Heart left ventricle (tissue), 16 donors: ENCODE results near the gene RAB6B. TPM values are rescaled to one million over a fixed set of nuclear protein-coding genes. Genes with fewer than 3 reads are reported as not detected.
A peak's percentile ranks its signal among the peaks of the same experiment; 100 is the strongest.

Experiments
- ATAC-seq, 4 donors: fragments of 200-7000 bp; cut with Tn5 transposase; one replicate each; pipeline ENCODE4 v1.9.1; 2020 to 2022; ENCODE audit warnings: moderate library complexity in 4 of 4, mild to moderate bottlenecking in 3 of 4, moderate number of reproducible peaks in 1 of 4
- DNase-seq, 5 donors: peaks; one replicate each; pipeline ENCODE4 v3.0.0-alpha.2; 2020
- H3K27ac ChIP-seq, 12 donors: fragments of 200-600 bp; sonication (generic) in 4 of 12; one replicate each; pipeline versions ENCODE4 v1.5.0 to v1.8.0; 2016 to 2022; ENCODE audit warnings: mild to moderate bottlenecking in 2 of 12
- H3K27me3 ChIP-seq, 9 donors: fragments of 200-600 bp; sonication (generic) in 2 of 9; one replicate each; pipeline versions ENCODE4 v1.5.1 to v1.8.0; 2016 to 2022; ENCODE audit warnings: mild to moderate bottlenecking in 3 of 9
- H3K36me3 ChIP-seq, 9 donors: fragments of 200-600 bp; sonication (generic) in 2 of 9; one replicate each; pipeline versions ENCODE4 v1.5.0 to v1.8.0; 2018 to 2022; ENCODE audit warnings: mild to moderate bottlenecking in 2 of 9
- H3K4me1 ChIP-seq, 12 donors: fragments of 200-600 bp; sonication (generic) in 4 of 12; one replicate each; pipeline versions ENCODE4 v1.5.0 to v1.8.0; 2016 to 2022; ENCODE audit warnings: mild to moderate bottlenecking in 3 of 12
- H3K4me3 ChIP-seq, 12 donors: fragments of 200-600 bp; sonication (generic) in 4 of 12; one replicate each; pipeline versions ENCODE4 v1.5.0 to v1.8.0; 2017 to 2022; ENCODE audit warnings: mild to moderate bottlenecking in 9 of 12, moderate library complexity in 4 of 12
- H3K9me3 ChIP-seq, 12 donors: fragments of 200-600 bp; sonication (generic) in 4 of 12; one replicate each; pipeline versions ENCODE4 v1.5.0 to v1.8.0; 2016 to 2022; ENCODE audit warnings: mild to moderate bottlenecking in 1 of 12
- CTCF ChIP-seq, 12 donors: fragments of 200-600 bp; sonication (generic) in 4 of 12; IDR thresholded peaks; one replicate each; pipeline versions ENCODE4 v1.5.0 to v1.8.0; 2018 to 2022; ENCODE audit warnings: antibody characterized with exemption in 12 of 12, mild to moderate bottlenecking in 5 of 12
- POLR2A ChIP-seq, 2 donors: fragments of 450-650 bp; IDR thresholded peaks; one replicate each; pipeline ENCODE4 v1.6.1; 2017; ENCODE audit warnings: antibody characterized with exemption in 2 of 2, mild to moderate bottlenecking in 2 of 2, moderate library complexity in 2 of 2
- WGBS, 4 donors: extraction: QIAGEN DNeasy Blood & Tissue Kit in 2 of 4; methylation state at CpG; one replicate each; pipeline versions ENCODE4 v1.1.5 to v1.1.7; 2013 to 2018; 5-methylcytosine and 5-hydroxymethylcytosine counted together
- intact Hi-C, 10 donors: fragments of 100-400 bp; cut with DNase I; formaldehyde crosslinking; loops; one replicate each; pipeline versions ENCODE4 v1.11.1 to v1.14.2; 2022
- polyA plus RNA-seq, 2 donors: library from polyadenylated mRNA; stranded (reverse); fragments of 200-250 nt; gene quantifications; one replicate each; pipeline ENCODE4 v1.2.3, GENCODE V29; 2013
- total RNA-seq, 9 donors: library from RNA; depleted of rRNA in 2 of 9; stranded (reverse); fragments of >200 nt in 2 of 9; fragmentation: NEBNext Ultra II Directional in 3 of 9; extraction: Animal tissue kit (Norgen Biotek cat#: 25700) in 3 of 9; gene quantifications; one replicate each; pipeline versions ENCODE4 v1.1.0 to v1.2.4, GENCODE V29; 2016 to 2023
- donor health status: ischemic (EF 13 %, LVEDD 7.1; RV severe dilation, severe dysfunction).
- donor health status: healthy with polysubstance abuse.
- donor health status: DM: no; HTN: yes; CAD: no.
- donor health status: DM: no; HTN: no; CAD: no.
- donor health status: ischemic (EF 25% LVEDD 6.9; RV normal size, moderate dysfunction).
- donor health status: ischemic (EF 25% LVEDD 5.7; RV mildly dilated, moderate dysfunction).
- donor health status: healthy.
- donor health status: DM: yes; HTN: yes; CAD: no.
- donor health status: ischemic (EF 35%, LVEDD 5.7; RV mildly dilated, moderate dysfunction).
- donor health status: nonischemic (EF 11% LVEDD 7.7; RV severe dilation, severe dysfunction).
- donor health status: DM: yes; HTN: yes; CAD: no.
- donor health status: PGD.
- donor health status: ischemic (EF 29% LVEDD 5.4; RV normal size, mild dysfunction).
- donor health status: nonischemic (EF 23%, LVEDD 6.1; RV moderate dilation, normal function).

The RAB6B gene
- total and polyA plus RNA-seq, 11 donors: 12.4 to 57.2 (median 43.1) TPM

GRCh38 chr3:133939463-133939835, 43.8 kb upstream of the RAB6B start:
- intact Hi-C loops: loop anchor here in 9 of 10 donors (5.0 to 10.0 kb wide), 9 partner anchors 93 to 545 kb away; partner anchors contain the start of genes ANAPC13 (in 1 of the 9) and CEP63 (in 1 of the 9)
- Histone ChIP-seq H3K27me3 (no peaks in the 10 kb centered on the region), H3K27ac (no peak overlapping the region), H3K9me3 (no peaks in the 10 kb centered on the region), H3K4me1 (peaks cover 0 to 24% (median 12%) of the 10 kb centered on the region in 12 donors), H3K36me3 (no peaks in the 10 kb centered on the region), H3K4me3 (no peak overlapping the region)
- no peak for TF ChIP-seq CTCF (IDR thresholded peaks at IDR 0.05)
- TF ChIP-seq POLR2A (IDR thresholded peaks at IDR 0.05): no peak
- ATAC-seq (no peak), DNase-seq (peak in 1 of 5 donors; percentile 6)
- whole genome bisulfite sequencing, 4 donors: 87 to 94% (median 90%) methylated on average over 1 of the region's 1 CpG

GRCh38 chr3:133938770-133939462, 43.2 kb upstream of the RAB6B start:
- Histone ChIP-seq H3K27me3 (no peaks in the 10 kb centered on the region), H3K4me3 (no peak overlapping the region), H3K9me3 (no peaks in the 10 kb centered on the region), H3K27ac (no peak overlapping the region), H3K4me1 (peaks cover 0 to 19% (median 6%) of the 10 kb centered on the region in 12 donors), H3K36me3 (no peaks in the 10 kb centered on the region)
- intact Hi-C loops: loop anchor here in 9 of 10 donors (5.0 to 10.0 kb wide), 9 partner anchors 93 to 546 kb away; partner anchors contain the start of genes ANAPC13 (in 1 of the 9) and CEP63 (in 1 of the 9)
- DNase-seq: peak in 1 of 5 donors; percentile 7
- peak in 2 of 4 donors; percentile 15 to 32 for ATAC-seq
- WGBS, 4 donors: 75 to 100% (median 79%) methylated on average over 1 to 2 of the region's 2 CpGs
- TF ChIP-seq CTCF (IDR thresholded peaks at IDR 0.05): peak in 9 of 12 donors; percentile 18 to 45 (median 25)
- TF ChIP-seq POLR2A (IDR thresholded peaks at IDR 0.05): no peak

- Histone ChIP-seq H3K27ac (no peak overlapping the region), H3K4me1 (peaks cover 0 to 12% (median 4%) of the 10 kb centered on the region in 12 donors), H3K36me3 (no peaks in the 10 kb centered on the region), H3K27me3 (no peaks in the 10 kb centered on the region), H3K4me3 (no peak overlapping the region), H3K9me3 (no peaks in the 10 kb centered on the region)
- TF ChIP-seq CTCF (IDR thresholded peaks at IDR 0.05) (no peak), POLR2A (IDR thresholded peaks at IDR 0.05) (no peak)
- peak in 2 of 5 donors; percentile 6 to 12 for DNase-seq
- WGBS, 4 donors: 68 to 78% (median 71%) methylated on average over 9 to 10 of the region's 10 CpGs
- no peak for ATAC-seq
- intact Hi-C loops: loop anchor here in 9 of 10 donors (5.0 to 10.0 kb wide), 9 partner anchors 94 to 547 kb away; partner anchors contain the start of genes ANAPC13 (in 1 of the 9) and CEP63 (in 1 of the 9)
Observed at GRCh38 chr3:133937756-133938601, 42.3 kb upstream of the RAB6B start.
